ENCODE results near the gene UQCRHL.
"Not testable (repeated sequence)": the region's sequence is repeated elsewhere in the genome, so short reads cannot be mapped to it uniquely, and the experiment has no call there.

The UQCRHL gene

DNA sequence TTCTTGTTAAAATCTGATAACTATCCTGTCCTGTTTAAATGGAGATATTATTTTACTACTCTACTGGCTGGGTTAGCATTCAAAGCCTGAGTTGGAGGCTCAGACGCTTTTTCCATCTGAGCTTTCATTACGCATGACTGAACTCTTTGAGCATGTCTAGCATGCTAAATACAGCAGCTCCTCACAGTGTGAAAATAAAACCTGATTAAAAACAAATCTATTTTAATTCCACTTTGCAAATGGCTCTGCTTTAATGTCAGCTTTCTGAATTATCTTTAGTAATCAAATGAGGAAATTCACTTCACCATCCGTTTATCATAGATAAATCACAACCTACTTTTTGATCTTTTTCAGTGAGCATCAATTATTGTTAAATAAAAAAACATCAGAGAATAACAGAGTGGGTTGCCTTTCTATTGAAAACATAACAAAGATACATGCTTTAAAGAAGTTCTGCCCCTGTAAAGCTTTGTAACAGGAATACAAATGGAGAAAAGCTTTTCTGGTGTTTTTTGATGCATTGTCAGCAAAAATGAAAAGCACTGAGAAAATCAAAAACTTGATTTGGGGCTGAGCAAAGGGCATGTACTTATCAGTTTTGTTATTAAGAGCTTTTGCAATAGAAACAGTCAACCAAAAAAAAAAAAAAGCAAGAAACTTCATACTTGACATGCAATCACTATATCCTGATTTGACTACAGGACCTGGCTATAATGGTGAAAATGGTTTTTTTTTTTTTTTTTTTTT, 36.5 kb upstream of the UQCRHL start:
- WGBS (ENCODE audit: insufficient coverage): 90% methylated on average over 2 of the region's 3 CpGs
- Histone ChIP-seq H3K27me3 (replicated peaks in 2 of 5; ENCODE audit: control insufficient read depth in 4 of 5, insufficient read depth in 5 of 5, low read length in 4 of 5) (no peaks in the 10 kb centered on the region), H3K4me3 (ENCODE audit: control insufficient read depth in 1 of 7, extremely low read depth in 1 of 7, insufficient read depth in 4 of 7, low read depth in 2 of 7, low read length in 6 of 7) (no peak overlapping the region), H3K36me3 (ENCODE audit: control insufficient read depth in 4 of 4, insufficient read depth in 4 of 4, low read length in 3 of 4) (no peaks in the 10 kb centered on the region), H3K27ac (ENCODE audit: insufficient read depth in 1 of 2, low read depth in 1 of 2, low read length in 2 of 2, poor library complexity in 1 of 2, severe bottlenecking in 2 of 2) (no peak overlapping the region), H3K4me1 (ENCODE audit: control extremely low read depth in 1 of 4, control insufficient read depth in 4 of 4, insufficient read depth in 4 of 4, low read length in 3 of 4) (peaks cover 0 to 23% (median 16%) of the 10 kb centered on the region in 4 experiments), H3K9me3 (ENCODE audit: control extremely low read depth in 1 of 5, control insufficient read depth in 4 of 5, insufficient read depth in 2 of 5, low read depth in 1 of 5, low read length in 4 of 5) (no peaks in the 10 kb centered on the region)
- CTCF ChIA-PET: interaction anchor here (0.8 to 1.4 kb wide), 3 partner anchors 21 to 331 kb away, joined by 3 to 4 read pairs (median 3); no protein-coding TSS in a partner anchor
- POLR2A ChIA-PET: interaction anchor here (1.1 kb wide), 1 partner anchor 10 kb away, joined by 5 read pairs; no protein-coding TSS in a partner anchor
- no peak for DNase-seq

- Histone ChIP-seq H3K9me3 (ENCODE audit: control extremely low read depth in 1 of 5, control insufficient read depth in 4 of 5, insufficient read depth in 2 of 5, low read depth in 1 of 5, low read length in 4 of 5) (no peaks in the 10 kb centered on the region), H3K4me1 (ENCODE audit: control extremely low read depth in 1 of 4, control insufficient read depth in 4 of 4, insufficient read depth in 4 of 4, low read length in 3 of 4) (peaks cover 3 to 31% (median 27%) of the 10 kb centered on the region in 4 experiments), H3K36me3 (ENCODE audit: control insufficient read depth in 4 of 4, insufficient read depth in 4 of 4, low read length in 3 of 4) (no peaks in the 10 kb centered on the region), H3K4me3 (ENCODE audit: control insufficient read depth in 1 of 7, extremely low read depth in 1 of 7, insufficient read depth in 4 of 7, low read depth in 2 of 7, low read length in 6 of 7) (no peak overlapping the region), H3K27me3 (replicated peaks in 2 of 5; ENCODE audit: control insufficient read depth in 4 of 5, insufficient read depth in 5 of 5, low read length in 4 of 5) (no peaks in the 10 kb centered on the region), H3K27ac (ENCODE audit: insufficient read depth in 1 of 2, low read depth in 1 of 2, low read length in 2 of 2, poor library complexity in 1 of 2, severe bottlenecking in 2 of 2) (no peak overlapping the region)
- 97% methylated on average over 3 of the region's 4 CpGs for WGBS (ENCODE audit: insufficient coverage)
- ChIA-PET POLR2A (interaction anchor here (2.7 to 3.1 kb wide), 2 partner anchors 8 to 10 kb away, joined by 16 to 17 read pairs; partner anchors contain the start of gene SPEN), CTCF (interaction anchor here (1.1 to 3.0 kb wide), 5 partner anchors 8 to 30 kb away, joined by 3 to 15 read pairs (median 4); partner anchors contain the start of gene SPEN)
- DNase-seq: no peak
Measured at GRCh38 chr1:15838721-15839120, 31.3 kb upstream of the UQCRHL start.

- H3K27ac ChIP-seq (ENCODE audit: insufficient read depth in 1 of 2, low read depth in 1 of 2, low read length in 2 of 2, poor library complexity in 1 of 2, severe bottlenecking in 2 of 2): peak overlapping the region in 1 of 2 experiments; percentile 50
- POLR2A ChIA-PET: interaction anchor here (1.5 to 3.1 kb wide), 3 partner anchors 9 to 20 kb away, joined by 5 to 17 read pairs (median 16); partner anchors contain the start of gene SPEN
- H3K9me3 ChIP-seq (ENCODE audit: control extremely low read depth in 1 of 5, control insufficient read depth in 4 of 5, insufficient read depth in 2 of 5, low read depth in 1 of 5, low read length in 4 of 5): no peaks in the 10 kb centered on the region
- peaks cover 5 to 39% (median 34%) of the 10 kb centered on the region in 4 experiments for H3K4me1 ChIP-seq (ENCODE audit: control extremely low read depth in 1 of 4, control insufficient read depth in 4 of 4, insufficient read depth in 4 of 4, low read length in 3 of 4)
- no peak for DNase-seq
- peak overlapping the region in 4 of 7 experiments; percentile 59 to 94 (median 91) for H3K4me3 ChIP-seq (ENCODE audit: control insufficient read depth in 1 of 7, extremely low read depth in 1 of 7, insufficient read depth in 4 of 7, low read depth in 2 of 7, low read length in 6 of 7)
- H3K27me3 ChIP-seq (replicated peaks in 2 of 5; ENCODE audit: control insufficient read depth in 4 of 5, insufficient read depth in 5 of 5, low read length in 4 of 5): no peaks in the 10 kb centered on the region
- 93% methylated on average over 3 of the region's 7 CpGs for whole genome bisulfite sequencing (ENCODE audit: insufficient coverage)
- H3K36me3 ChIP-seq (ENCODE audit: control insufficient read depth in 4 of 4, insufficient read depth in 4 of 4, low read length in 3 of 4): no peaks in the 10 kb centered on the region
- CTCF ChIA-PET: interaction anchor here (1.1 to 3.0 kb wide), 8 partner anchors 9 to 84 kb away, joined by 3 to 15 read pairs (median 4); partner anchors contain the start of gene SPEN
Measured at GRCh38 chr1:15837931-15838330, 30.5 kb upstream of the UQCRHL start.

DNA sequence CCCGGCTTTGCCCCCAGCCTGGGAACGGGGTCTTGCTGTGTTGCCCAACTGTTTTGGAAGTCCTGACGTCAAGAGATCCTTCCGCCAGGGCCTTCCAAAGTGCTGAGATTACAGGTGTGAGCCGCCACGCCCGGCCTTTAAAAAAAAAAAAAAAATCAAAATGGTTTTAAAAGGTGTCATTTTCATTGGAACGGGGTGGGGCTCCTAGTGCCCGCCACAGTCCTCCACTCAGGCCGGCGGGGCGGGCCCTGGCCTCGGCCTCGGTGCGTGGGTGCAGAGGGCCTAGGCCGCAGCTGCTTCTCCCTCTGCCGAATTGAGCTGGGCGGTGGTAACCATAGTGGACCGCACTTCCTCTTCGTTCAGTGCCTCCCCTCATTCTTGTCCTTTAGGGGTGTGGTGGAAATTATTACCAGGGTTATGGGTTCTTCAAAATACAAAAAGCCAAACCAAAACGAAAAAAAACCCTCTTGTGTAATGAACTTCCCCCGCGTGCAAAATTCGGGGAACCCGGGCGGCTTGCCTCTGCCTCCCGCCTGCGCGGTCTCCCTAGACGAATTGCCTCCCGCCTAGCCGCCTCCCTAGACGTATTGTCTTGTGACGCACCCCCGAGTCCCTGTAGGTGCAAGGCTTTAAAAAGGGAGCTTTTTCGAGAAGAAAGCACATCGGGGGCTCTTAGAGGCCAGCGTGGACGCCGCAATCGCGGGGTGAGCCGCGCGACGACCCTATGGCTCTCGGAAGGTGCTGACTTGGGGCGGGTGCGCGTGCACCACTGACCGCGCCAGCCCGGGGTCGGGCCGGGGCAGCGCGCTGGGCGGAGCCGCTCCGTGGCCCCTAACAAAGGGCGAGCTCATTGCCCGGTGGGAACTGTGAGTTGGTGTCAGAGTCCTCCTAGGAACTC, 29.6 kb upstream of the UQCRHL start:
- WGBS (ENCODE audit: insufficient coverage): 29% methylated on average over 29 of the region's 62 CpGs
- peak overlapping the region; percentile 30 to 94 (median 89) for H3K4me3 ChIP-seq (ENCODE audit: control insufficient read depth in 1 of 7, extremely low read depth in 1 of 7, insufficient read depth in 4 of 7, low read depth in 2 of 7, low read length in 6 of 7)

GRCh38 chr1:15836511-15836771, 29.0 kb upstream of the UQCRHL start:
- WGBS (ENCODE audit: insufficient coverage): 91% methylated on average over 9 of the region's 14 CpGs
- H3K36me3 ChIP-seq (ENCODE audit: control insufficient read depth in 4 of 4, insufficient read depth in 4 of 4, low read length in 3 of 4); H3K27me3 ChIP-seq (replicated peaks in 2 of 5; ENCODE audit: control insufficient read depth in 4 of 5, insufficient read depth in 5 of 5, low read length in 4 of 5); DNase-seq; H3K9me3 ChIP-seq (ENCODE audit: control extremely low read depth in 1 of 5, control insufficient read depth in 4 of 5, insufficient read depth in 2 of 5, low read depth in 1 of 5, low read length in 4 of 5): not testable (repeated sequence)
- Histone ChIP-seq H3K27ac (ENCODE audit: insufficient read depth in 1 of 2, low read depth in 1 of 2, low read length in 2 of 2, poor library complexity in 1 of 2, severe bottlenecking in 2 of 2) (peak overlapping the region; percentile 96 to 99), H3K4me3 (ENCODE audit: control insufficient read depth in 1 of 7, extremely low read depth in 1 of 7, insufficient read depth in 4 of 7, low read depth in 2 of 7, low read length in 6 of 7) (peak overlapping the region in 5 of 7 experiments; percentile 89 to 96 (median 93)), H3K4me1 (ENCODE audit: control extremely low read depth in 1 of 4, control insufficient read depth in 4 of 4, insufficient read depth in 4 of 4, low read length in 3 of 4) (peaks cover 9 to 49% (median 40%) of the 10 kb centered on the region in 4 experiments)
- ChIA-PET CTCF (interaction anchor here (0.6 to 3.0 kb wide), 3 partner anchors 11 to 18 kb away, joined by 4 to 15 read pairs (median 5); partner anchors contain the start of gene SPEN), POLR2A (interaction anchor here (0.5 to 3.1 kb wide), 4 partner anchors 10 to 30 kb away, joined by 3 to 17 read pairs (median 10); partner anchors contain the start of gene SPEN)

More for the DNA sequence above, 29.6 kb upstream of the UQCRHL start:
- peak; percentile 73 to 94 (median 92) for DNase-seq
- CTCF ChIA-PET: interaction anchor here (0.6 to 3.0 kb wide), 5 partner anchors 10 to 85 kb away, joined by 3 to 15 read pairs (median 4); partner anchors contain the start of gene SPEN
- Histone ChIP-seq H3K36me3 (ENCODE audit: control insufficient read depth in 4 of 4, insufficient read depth in 4 of 4, low read length in 3 of 4) (no peaks in the 10 kb centered on the region), H3K27ac (ENCODE audit: insufficient read depth in 1 of 2, low read depth in 1 of 2, low read length in 2 of 2, poor library complexity in 1 of 2, severe bottlenecking in 2 of 2) (peak overlapping the region; percentile 50 to 99), H3K27me3 (replicated peaks in 2 of 5; ENCODE audit: control insufficient read depth in 4 of 5, insufficient read depth in 5 of 5, low read length in 4 of 5) (no peaks in the 10 kb centered on the region), H3K9me3 (ENCODE audit: control extremely low read depth in 1 of 5, control insufficient read depth in 4 of 5, insufficient read depth in 2 of 5, low read depth in 1 of 5, low read length in 4 of 5) (no peaks in the 10 kb centered on the region), H3K4me1 (ENCODE audit: control extremely low read depth in 1 of 4, control insufficient read depth in 4 of 4, insufficient read depth in 4 of 4, low read length in 3 of 4) (peaks cover 7 to 45% (median 38%) of the 10 kb centered on the region in 4 experiments)
- POLR2A ChIA-PET: interaction anchor here (0.5 to 3.1 kb wide), 6 partner anchors 10 to 310 kb away, joined by 3 to 17 read pairs (median 4); partner anchors contain the start of genes DNAJC16 and SPEN

DNA sequence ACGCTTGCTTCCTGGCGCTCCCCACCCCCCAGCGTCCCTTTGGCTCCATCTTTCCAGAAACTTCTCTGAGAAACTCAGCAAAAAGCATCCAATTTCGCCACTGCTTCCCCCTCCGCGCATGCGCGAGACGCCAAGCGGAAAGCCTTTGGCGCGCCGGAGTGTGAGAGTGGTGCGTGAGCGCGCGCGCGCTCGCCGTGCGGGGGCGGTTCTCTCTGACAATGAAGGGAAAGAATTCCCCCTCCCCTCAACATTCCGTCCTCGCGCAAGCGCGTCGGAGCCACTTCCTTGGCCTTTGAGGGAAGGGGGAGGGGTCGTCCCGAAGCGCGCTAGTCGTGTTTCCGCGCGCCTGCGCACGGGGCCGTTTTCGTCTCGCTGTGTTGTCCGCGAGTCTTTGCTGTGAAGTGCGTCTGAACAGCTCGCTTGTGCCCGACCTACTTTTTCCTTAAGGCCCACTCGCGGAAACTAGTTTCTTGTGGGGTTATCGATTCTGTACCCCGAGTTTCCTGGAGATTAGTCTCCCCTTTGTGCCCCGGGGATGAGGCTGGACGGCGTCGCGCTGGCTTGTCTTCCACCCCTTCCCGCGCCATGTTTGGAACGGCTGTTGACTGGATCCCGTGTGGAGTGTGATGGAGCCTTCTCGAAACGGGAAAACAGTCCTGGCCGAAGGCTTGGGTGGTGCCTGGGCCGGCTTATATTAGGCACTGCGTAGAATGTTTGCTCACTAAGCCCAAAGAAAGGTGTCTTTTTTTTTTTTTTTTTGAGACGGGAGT, 28.5 kb upstream of the UQCRHL start:
- Histone ChIP-seq H3K27ac (ENCODE audit: insufficient read depth in 1 of 2, low read depth in 1 of 2, low read length in 2 of 2, poor library complexity in 1 of 2, severe bottlenecking in 2 of 2) (peak overlapping the region; percentile 96 to 99), H3K9me3 (ENCODE audit: control extremely low read depth in 1 of 5, control insufficient read depth in 4 of 5, insufficient read depth in 2 of 5, low read depth in 1 of 5, low read length in 4 of 5) (no peaks in the 10 kb centered on the region), H3K27me3 (replicated peaks in 2 of 5; ENCODE audit: control insufficient read depth in 4 of 5, insufficient read depth in 5 of 5, low read length in 4 of 5) (no peaks in the 10 kb centered on the region), H3K4me3 (ENCODE audit: control insufficient read depth in 1 of 7, extremely low read depth in 1 of 7, insufficient read depth in 4 of 7, low read depth in 2 of 7, low read length in 6 of 7) (peak overlapping the region; percentile 74 to 96 (median 92)), H3K36me3 (ENCODE audit: control insufficient read depth in 4 of 4, insufficient read depth in 4 of 4, low read length in 3 of 4) (no peaks in the 10 kb centered on the region), H3K4me1 (ENCODE audit: control extremely low read depth in 1 of 4, control insufficient read depth in 4 of 4, insufficient read depth in 4 of 4, low read length in 3 of 4) (peaks cover 9 to 51% (median 42%) of the 10 kb centered on the region in 4 experiments)
- peak; percentile 99 to 100 (median 99) for DNase-seq
- ChIA-PET CTCF (interaction anchor here (2.1 kb wide), 1 partner anchor 18 kb away, joined by 5 read pairs; no protein-coding TSS in a partner anchor), POLR2A (interaction anchor here (2.7 to 3.1 kb wide), 2 partner anchors 11 to 13 kb away, joined by 16 to 17 read pairs; partner anchors contain the start of gene SPEN)
- WGBS (ENCODE audit: insufficient coverage): 2% methylated on average over 38 of the region's 66 CpGs

All from common myeloid progenitor, CD34-positive (primary cell).